Gastrocnemius medialis (tissue), 4 donors: ENCODE results near the gene CAPN8.

ENCODE experiments used
- CTCF ChIP-seq, 5 experiments: fragments of 450-650 bp in 3 of 5; fragments of 200-600 bp in 2 of 5; sonication (generic) in 2 of 5; IDR thresholded peaks in 4 of 5; conservative IDR thresholded peaks in 1 of 5; 1 replicate in 4 of 5; 2 replicates in 1 of 5; pipeline ENCODE4 v1.5.1; 2016 to 2019; ENCODE audit warnings: antibody characterized with exemption in 5 of 5, mild to moderate bottlenecking in 3 of 5, moderate library complexity in 3 of 5
- POLR2A ChIP-seq, 2 donors: fragments of 450-650 bp; IDR thresholded peaks; one replicate each; pipeline ENCODE4 v1.6.1; 2017; ENCODE audit warnings: antibody characterized with exemption in 2 of 2, mild to moderate bottlenecking in 2 of 2, moderate library complexity in 2 of 2

GRCh38 chr1:223691121-223691520 is 25.6 kb upstream of the CAPN8 start:
- TF ChIP-seq POLR2A (IDR thresholded peaks at IDR 0.05) (no peak), CTCF (IDR thresholded peaks at IDR 0.05 in 4 of 5, conservative IDR thresholded peaks at IDR 0.05 in 1 of 5) (no peak)
